GM12878 (cell line): ENCODE results near the gene DUSP10. TPM values are rescaled to one million over a fixed set of nuclear protein-coding genes. Genes with fewer than 3 reads are reported as not detected.

Experiments used
- ASH2L ChIP-seq: fragments of 300-600, 200-600 bp; sonication (generic); IDR thresholded peaks from 2 replicates; pipeline ENCODE4 v1.6.1; 2017; ENCODE audit warnings: low read depth, mild to moderate bottlenecking, borderline replicate concordance
- BACH1 ChIP-seq: fragments of 450-650 bp; IDR thresholded peaks from 2 replicates; pipeline ENCODE4 v1.6.1; 2017; ENCODE audit warnings: mild to moderate bottlenecking, borderline replicate concordance
- CHD4 ChIP-seq: fragments of 200-600 bp; sonication (generic); IDR thresholded peaks from 2 replicates; pipeline ENCODE4 v1.6.1; 2016; ENCODE audit warnings: mild to moderate bottlenecking
- CTCF ChIP-seq, 3 experiments: IDR thresholded peaks in 2 of 3; conservative IDR thresholded peaks in 1 of 3; 2 replicates each; pipeline ENCODE4 v1.5.1; 2011; ENCODE audit warnings: low read depth in 3 of 3, low read length in 3 of 3, mild to moderate bottlenecking in 3 of 3, control low read depth in 2 of 3, moderate library complexity in 2 of 3, inconsistent platforms in 1 of 3, mixed read lengths in 1 of 3; ENCODE audit not compliant: control insufficient read depth in 2 of 3, insufficient read depth in 1 of 3; ENCODE audit errors: extremely low read depth in 1 of 3
- GATAD2B ChIP-seq: fragments of 450-650 bp; conservative IDR thresholded peaks from 2 replicates; pipeline ENCODE4 v1.6.1; 2017; ENCODE audit warnings: low read depth, mild to moderate bottlenecking, moderate library complexity
- HSF1 ChIP-seq: fragments of 150-350 bp; IDR thresholded peaks from 2 replicates; pipeline ENCODE4 v1.6.1; 2014; ENCODE audit warnings: mild to moderate bottlenecking, low read depth, low read length
- KLF5 ChIP-seq: fragments of 450-650 bp; IDR thresholded peaks from 2 replicates; pipeline ENCODE4 v1.6.1; 2014; ENCODE audit warnings: mild to moderate bottlenecking; ENCODE audit not compliant: partially characterized antibody
- NFIC ChIP-seq: IDR thresholded peaks from 2 replicates; pipeline ENCODE4 v1.6.1; 2012; ENCODE audit warnings: low read depth, mild to moderate bottlenecking, inconsistent platforms, low read length, moderate library complexity
- PML ChIP-seq: IDR thresholded peaks from 2 replicates; pipeline ENCODE4 v1.6.1; 2012; ENCODE audit warnings: low read length, inconsistent platforms
- SPI1 ChIP-seq: IDR thresholded peaks from 2 replicates; pipeline ENCODE4 v1.6.1; 2011; ENCODE audit warnings: low read depth, mild to moderate bottlenecking, low read length, moderate library complexity, borderline replicate concordance; ENCODE audit not compliant: insufficient read depth
- SREBF1 ChIP-seq: IDR thresholded peaks from 2 replicates; pipeline ENCODE4 v1.6.1; 2012; ENCODE audit warnings: mild to moderate bottlenecking, low read length
- STAT1 ChIP-seq: fragments of 450-650 bp; conservative IDR thresholded peaks from 2 replicates; pipeline ENCODE4 v1.6.1; 2014; ENCODE audit warnings: antibody characterized with exemption, mild to moderate bottlenecking
- SUZ12 ChIP-seq: fragments of 200-600 bp; sonication (generic); IDR thresholded peaks from one replicate; pipeline ENCODE4 v1.6.1; 2018; ENCODE audit warnings: antibody characterized with exemption, mild to moderate bottlenecking; ENCODE audit not compliant: unreplicated experiment
- ZBTB4 ChIP-seq: fragments of 450-650 bp; formaldehyde crosslinking; IDR thresholded peaks from 2 replicates; pipeline ENCODE4 v1.4.0; 2022; ENCODE audit warnings: mild to moderate bottlenecking, moderate library complexity
- ZNF622 ChIP-seq: fragments of 450-650 bp; IDR thresholded peaks from 2 replicates; pipeline ENCODE4 v1.6.1; 2017; ENCODE audit warnings: mild to moderate bottlenecking, inconsistent platforms
- ZNF687 ChIP-seq: fragments of 450-650 bp; IDR thresholded peaks from 2 replicates; pipeline ENCODE4 v1.6.1; 2017; ENCODE audit warnings: mild to moderate bottlenecking, moderate library complexity
- ZZZ3 ChIP-seq: IDR thresholded peaks from 2 replicates; pipeline ENCODE4 v1.6.1; 2011; ENCODE audit warnings: low read depth; ENCODE audit not compliant: control insufficient read depth, insufficient read length
- polyA plus RNA-seq, 11 experiments: library from polyadenylated mRNA; depleted of rRNA in 4 of 11; unstranded in 6 of 11; stranded (reverse) in 5 of 11; fragments of >200 nt; fragmentation: Nextera tagmentation in 4 of 11; fragmentation: Illumina TruSeq in 1 of 11; extraction: Ambion mirVana in 4 of 11; extraction: Trizol in 1 of 11; gene quantifications; 1 replicate in 1 of 11; 2 replicates in 10 of 11; pipeline versions ENCODE4 v1.2.1 to v1.2.3, GENCODE V29; 2011 to 2016; ENCODE audit warnings: inconsistent platforms in 2 of 11, missing spikeins in 2 of 11, low read depth in 1 of 11
- total RNA-seq, 4 experiments: library from RNA; depleted of rRNA in 3 of 4; stranded (reverse); fragments of >200 nt in 3 of 4; fragmentation: Illumina TruSeq in 1 of 4; extraction: Trizol in 1 of 4; gene quantifications; 2 replicates each; pipeline versions ENCODE4 v1.2.1 to v1.2.3, GENCODE V29; 2013 to 2021

DUSP10 gene
- total and polyA plus RNA-seq, 10 of the 15 experiments (the other 5 are each of a cell fraction or from before 2014, with no cell fraction given), result 20.3 to 38.4 (median 27.8) TPM

GRCh38 chr1:221756830-221757551, 15.1 kb upstream of the DUSP10 start (continued):
- TF ChIP-seq GATAD2B (no peak; the same call in 1 of the 2 replicates), ZNF622 (no peak), STAT1 (no peak), SREBF1 (no peak), ASH2L (no peak), ZBTB4 (CRISPR knock-in tag) (no peak), PML (no peak), HSF1 (no peak), ZZZ3 (no peak), CHD4 (no peak), ZNF687 (0 out of 2 replicates have a peak, but pooled peaks have one; percentile 35), KLF5 (no peak), SPI1 (no peak), SUZ12 (no peak), CTCF (IDR thresholded peaks at IDR 0.05 in 2 of 3, conservative IDR thresholded peaks at IDR 0.05 in 1 of 3; ENCODE audit: control insufficient read depth in 2 of 3, extremely low read depth in 1 of 3, insufficient read depth in 1 of 3, low read depth in 3 of 3, low read length in 3 of 3) (no peak), BACH1 (no peak), NFIC (peak; percentile 96)
